Gastroesophageal sphincter (tissue), 4 donors: ENCODE results near the gene CCNJ. TPM values are rescaled to one million over a fixed set of nuclear protein-coding genes. Genes with fewer than 3 reads are reported as not detected.

Experiments
- ATAC-seq: fragments of 150-250 bp; one replicate; pipeline ENCODE4 v1.9.1; 2016; ENCODE audit warnings: mild to moderate bottlenecking, moderate library complexity
- H3K27ac ChIP-seq, 4 donors: fragments of 200-600 bp; sonication (generic) in 3 of 4; 1 replicate in 3 of 4; 2 replicates in 1 of 4; pipeline ENCODE4 v1.5.1; 2016 to 2019
- H3K27me3 ChIP-seq: fragments of 200-600 bp; sonication (generic); one replicate; pipeline ENCODE4 v1.5.1; 2019
- H3K36me3 ChIP-seq, 2 donors: fragments of 200-600 bp; sonication (generic); one replicate each; pipeline ENCODE4 v1.5.1; 2019; ENCODE audit warnings: control low read depth in 1 of 2
- H3K4me1 ChIP-seq, 3 donors: fragments of 200-600 bp; sonication (generic); 1 replicate in 2 of 3; 2 replicates in 1 of 3; pipeline ENCODE4 v1.5.1; 2016 to 2019; ENCODE audit warnings: control low read depth in 2 of 3
- H3K4me3 ChIP-seq, 2 donors: fragments of 200-600 bp; sonication (generic); one replicate each; pipeline ENCODE4 v1.5.1; 2019; ENCODE audit warnings: mild to moderate bottlenecking in 1 of 2, moderate library complexity in 1 of 2
- H3K9me3 ChIP-seq, 3 donors: fragments of 200-600 bp; sonication (generic); one replicate each; pipeline ENCODE4 v1.5.1; 2017 to 2019; ENCODE audit warnings: control low read depth in 2 of 3
- CTCF ChIP-seq, 4 experiments: fragments of 200-600 bp in 2 of 4; fragments of 450-650 bp in 2 of 4; sonication (generic) in 1 of 4; IDR thresholded peaks; one replicate each; pipeline ENCODE4 v1.5.1; 2017 to 2019; ENCODE audit warnings: antibody characterized with exemption in 4 of 4, mild to moderate bottlenecking in 2 of 4, moderate library complexity in 2 of 4
- EP300 ChIP-seq: sonication (generic); formaldehyde crosslinking; IDR thresholded peaks from one replicate; pipeline ENCODE4 v1.6.1; 2017; ENCODE audit warnings: antibody characterized with exemption, mild to moderate bottlenecking
- POLR2A ChIP-seq, 2 donors: fragments of 450-650 bp; IDR thresholded peaks; one replicate each; pipeline ENCODE4 v1.6.1; 2017; ENCODE audit warnings: antibody characterized with exemption in 2 of 2, mild to moderate bottlenecking in 2 of 2, moderate library complexity in 1 of 2
- POLR2AphosphoS5 ChIP-seq: sonication (generic); formaldehyde crosslinking; IDR thresholded peaks from one replicate; pipeline ENCODE4 v1.6.1; 2017; ENCODE audit warnings: antibody characterized with exemption
- WGBS, 2 donors: methylation state at CpG; one replicate each; pipeline ENCODE4 v1.1.5; 2018; ENCODE audit warnings: low coverage in 1 of 2; 5-methylcytosine and 5-hydroxymethylcytosine counted together
- total RNA-seq, 4 donors: library from RNA; depleted of rRNA; stranded (reverse); fragments of >200 nt; gene quantifications; one replicate each; pipeline ENCODE4 v1.1.0, GENCODE V29; 2016

The CCNJ gene
- total RNA-seq, 4 donors from 2014 or later = 3.1 to 5.3 (median 4.4) TPM

DNA sequence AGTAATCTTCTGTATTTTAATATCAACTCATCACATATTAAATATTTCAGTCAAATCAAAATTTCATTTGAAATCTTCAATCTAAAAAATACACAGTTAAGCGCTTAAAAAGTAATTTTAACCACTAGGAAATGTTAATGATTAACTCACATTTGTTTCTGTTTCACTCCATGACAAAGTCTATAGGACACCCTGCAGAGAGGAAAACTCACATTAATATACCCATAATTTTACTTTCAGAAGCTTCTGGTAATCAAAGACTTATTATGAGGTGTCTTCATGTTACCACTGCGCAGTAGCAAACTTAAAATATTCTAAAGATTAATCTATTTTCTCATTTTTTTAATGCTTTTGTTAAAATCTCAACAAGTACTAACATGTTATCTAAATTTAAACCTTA lies 45.7 kb downstream of the CCNJ start:
- no peak for ATAC-seq
- Histone ChIP-seq H3K27ac (no peak overlapping the region), H3K27me3 (peaks cover 20% of the 10 kb centered on the region), H3K36me3 (peaks cover 0 to 14% of the 10 kb centered on the region in 2 donors), H3K4me3 (peak overlapping the region; percentile 65 to 66), H3K4me1 (peaks cover 0 to 6% (median 0%) of the 10 kb centered on the region in 3 donors), H3K9me3 (no peaks in the 10 kb centered on the region)
- 88 to 89% methylated on average over 2 of the region's 2 CpGs for WGBS, 2 donors
- TF ChIP-seq POLR2AphosphoS5 = no peak
- TF ChIP-seq EP300 = no peak
- TF ChIP-seq POLR2A (IDR thresholded peaks at IDR 0.05) = no peak
- no peak for TF ChIP-seq CTCF (IDR thresholded peaks at IDR 0.05)

DNA sequence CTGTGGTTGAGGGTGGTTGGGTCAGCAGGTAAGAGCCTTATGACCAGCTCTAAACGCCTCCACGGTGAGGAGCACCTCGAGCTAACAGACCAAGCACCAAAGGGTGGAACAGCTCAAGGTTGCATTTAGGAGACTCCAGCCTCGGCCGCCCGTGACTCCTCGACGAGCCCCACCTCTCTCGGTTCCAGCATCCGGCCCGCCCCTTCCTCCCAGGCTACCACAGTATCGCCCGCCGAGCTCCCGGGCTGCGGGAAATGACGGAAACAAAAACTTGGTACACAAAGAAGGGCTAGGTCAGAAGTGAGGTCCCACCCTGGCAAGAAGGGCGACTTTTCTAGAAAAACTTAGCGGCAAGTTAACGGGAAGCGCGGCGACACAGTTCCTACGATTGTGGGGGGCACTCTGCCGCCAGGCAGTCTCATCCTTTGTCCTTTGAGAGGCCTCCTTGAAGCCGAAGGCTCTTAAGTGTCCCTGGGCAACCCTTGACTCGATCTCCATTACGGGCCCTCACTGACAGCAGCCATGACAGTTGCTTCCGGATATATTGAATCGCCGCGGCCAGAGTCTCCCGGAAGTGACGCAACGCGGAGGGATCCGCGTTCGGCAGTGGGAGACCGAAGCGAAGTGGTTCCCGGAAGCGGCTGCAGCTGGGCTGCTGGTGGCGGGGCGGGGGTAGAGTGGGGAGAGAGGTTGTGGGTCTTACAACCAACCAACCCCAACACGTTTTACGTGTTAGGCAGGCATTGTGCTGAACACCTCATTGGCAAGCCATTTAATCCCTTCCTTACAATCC lies 46.5 kb downstream of the CCNJ start:
- peak; percentile 96 for ATAC-seq
- H3K36me3 ChIP-seq = peaks cover 0 to 7% of the 10 kb centered on the region in 2 donors
- H3K27me3 ChIP-seq = peaks cover 27% of the 10 kb centered on the region
- H3K4me3 ChIP-seq = peak overlapping the region; percentile 65 to 66
- 0% methylated on average over 12 of the region's 47 CpGs; no CpG with 5 or more reads in 1 of the 2 donors for WGBS, 2 donors
- H3K9me3 ChIP-seq = no peaks in the 10 kb centered on the region
- H3K4me1 ChIP-seq = peaks cover 0 to 6% (median 0%) of the 10 kb centered on the region in 3 donors
- peak overlapping the region; percentile 66 to 92 (median 89) for H3K27ac ChIP-seq
- TF ChIP-seq EP300 (no peak), POLR2A (IDR thresholded peaks at IDR 0.05) (peak; percentile 34 to 37), POLR2AphosphoS5 (peak; percentile 87), CTCF (IDR thresholded peaks at IDR 0.05) (peak in 1 of 4 experiments; percentile 7)

DNA sequence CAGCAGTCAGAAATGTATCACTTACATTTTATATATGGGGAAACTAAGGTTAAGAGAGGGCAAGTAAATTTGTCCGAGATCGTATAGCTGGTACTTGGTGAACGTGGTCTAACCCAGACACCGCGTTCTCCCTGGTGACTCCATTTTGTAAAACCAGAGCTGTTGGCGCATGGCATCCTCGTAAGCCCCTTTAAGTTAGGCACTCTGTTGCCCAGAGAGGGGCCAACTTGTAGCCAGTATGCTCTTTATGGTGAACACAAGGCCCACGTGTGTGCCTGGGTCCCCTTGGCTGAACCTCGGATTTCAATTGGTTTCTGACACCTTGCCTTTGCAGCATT lies 47.0 kb downstream of the CCNJ start:
- 78 to 86% methylated on average over 7 to 9 of the region's 9 CpGs for WGBS, 2 donors
- ATAC-seq = no peak
- Histone ChIP-seq H3K27me3 (peaks cover 33% of the 10 kb centered on the region), H3K36me3 (peaks cover 0 to 5% of the 10 kb centered on the region in 2 donors), H3K9me3 (no peaks in the 10 kb centered on the region), H3K27ac (peak overlapping the region; percentile 66 to 92 (median 89)), H3K4me3 (peak overlapping the region; percentile 65 to 66), H3K4me1 (peaks cover 0 to 6% (median 0%) of the 10 kb centered on the region in 3 donors)
- TF ChIP-seq EP300 = no peak
- TF ChIP-seq POLR2A (IDR thresholded peaks at IDR 0.05) = no peak
- TF ChIP-seq POLR2AphosphoS5 = no peak
- no peak for TF ChIP-seq CTCF (IDR thresholded peaks at IDR 0.05)

- 63 to 83% methylated on average over 8 of the region's 8 CpGs for WGBS, 2 donors
- Histone ChIP-seq H3K27me3 (peaks cover 61% of the 10 kb centered on the region), H3K4me1 (peaks cover 0 to 6% (median 0%) of the 10 kb centered on the region in 3 donors), H3K9me3 (peaks cover 0 to 6% (median 0%) of the 10 kb centered on the region in 3 donors), H3K27ac (no peak overlapping the region), H3K4me3 (no peak overlapping the region), H3K36me3 (no peaks in the 10 kb centered on the region)
- no peak for TF ChIP-seq POLR2A (IDR thresholded peaks at IDR 0.05)
- TF ChIP-seq EP300 = no peak
- TF ChIP-seq POLR2AphosphoS5 = no peak
- no peak for TF ChIP-seq CTCF (IDR thresholded peaks at IDR 0.05)
- no peak for ATAC-seq
Observed at GRCh38 chr10:96092999-96093767, 49.8 kb downstream of the CCNJ start.
